H9 (cell line): ENCODE data around the gene JARID2. TPM values are rescaled to one million over a fixed set of nuclear protein-coding genes. Genes with fewer than 3 reads are reported as not detected.

Source experiments
- DNase-seq: peaks from one replicate; pipeline ENCODE4 v3.0.0-alpha.2; 2017
- H2AFZ ChIP-seq: one replicate; pipeline ENCODE4 v1.6.1; 2013; ENCODE audit warnings: mild to moderate bottlenecking, low read length, control low read depth, moderate library complexity
- H2AK5ac ChIP-seq: 2 replicates; pipeline ENCODE4 v1.6.1; 2013; ENCODE audit warnings: low read length, control low read depth, mixed read lengths; ENCODE audit not compliant: insufficient read length
- H2BK120ac ChIP-seq: one replicate; pipeline ENCODE4 v1.6.1; 2013; ENCODE audit warnings: low read depth, mild to moderate bottlenecking, low read length, control low read depth, inconsistent platforms; ENCODE audit not compliant: poor library complexity, severe bottlenecking
- H2BK12ac ChIP-seq: 2 replicates; pipeline ENCODE4 v1.6.1; 2013; ENCODE audit warnings: low read length, control low read depth, mixed read lengths, low read depth; ENCODE audit not compliant: insufficient read length
- H2BK15ac ChIP-seq: 2 replicates; pipeline ENCODE4 v1.6.1; 2013; ENCODE audit warnings: low read depth, low read length, control low read depth
- H2BK20ac ChIP-seq: one replicate; pipeline ENCODE4 v1.6.1; 2013; ENCODE audit warnings: low read depth, mild to moderate bottlenecking, low read length, control low read depth, inconsistent platforms; ENCODE audit not compliant: poor library complexity, severe bottlenecking
- H2BK5ac ChIP-seq: 2 replicates; pipeline ENCODE4 v1.6.1; 2013; ENCODE audit warnings: low read length, control low read depth, mixed read lengths; ENCODE audit not compliant: insufficient read length
- H3K14ac ChIP-seq: 2 replicates; pipeline ENCODE4 v1.6.1; 2013; ENCODE audit warnings: low read length, control low read depth; ENCODE audit not compliant: insufficient read depth
- H3K18ac ChIP-seq: 2 replicates; pipeline ENCODE4 v1.6.1; 2013; ENCODE audit warnings: low read depth, mild to moderate bottlenecking, mixed read lengths, low read length, control low read depth; ENCODE audit not compliant: insufficient read length
- H3K23ac ChIP-seq: 2 replicates; pipeline ENCODE4 v1.6.1; 2013; ENCODE audit warnings: low read length, control low read depth, mixed read lengths, low read depth; ENCODE audit not compliant: insufficient read length
- H3K23me2 ChIP-seq: 2 replicates; pipeline ENCODE4 v1.6.1; 2013; ENCODE audit warnings: low read depth, mild to moderate bottlenecking, mixed read lengths, low read length, control low read depth; ENCODE audit not compliant: insufficient read length, poor library complexity, severe bottlenecking
- H3K27ac ChIP-seq: 2 replicates; pipeline ENCODE4 v1.5.1; 2013; ENCODE audit warnings: low read length, control low read depth, mixed read lengths, low read depth; ENCODE audit not compliant: insufficient read length
- H3K27me3 ChIP-seq: 2 replicates; pipeline ENCODE4 v1.6.1; 2013; ENCODE audit warnings: low read length, control low read depth, inconsistent platforms; ENCODE audit not compliant: insufficient read depth
- H3K4ac ChIP-seq: 2 replicates; pipeline ENCODE4 v1.6.1; 2013; ENCODE audit warnings: low read depth, mild to moderate bottlenecking, control low read depth, inconsistent platforms, low read length, moderate library complexity
- H3K4me1 ChIP-seq: 2 replicates; pipeline ENCODE4 v1.6.1; 2013; ENCODE audit warnings: low read length, control low read depth, inconsistent platforms; ENCODE audit not compliant: insufficient read depth
- H3K4me2 ChIP-seq: 2 replicates; pipeline ENCODE4 v1.6.1; 2013; ENCODE audit warnings: low read length, control low read depth, mixed read lengths; ENCODE audit not compliant: insufficient read length, insufficient read depth
- H3K56ac ChIP-seq: 2 replicates; pipeline ENCODE4 v1.6.1; 2013; ENCODE audit warnings: low read depth, mild to moderate bottlenecking, mixed read lengths, low read length, control low read depth; ENCODE audit not compliant: insufficient read length
- H3K79me1 ChIP-seq: 2 replicates; pipeline ENCODE4 v1.6.1; 2013; ENCODE audit warnings: low read depth, mild to moderate bottlenecking, moderate library complexity, low read length, control low read depth, inconsistent platforms; ENCODE audit not compliant: insufficient read depth, poor library complexity, severe bottlenecking
- H3K79me2 ChIP-seq: 2 replicates; pipeline ENCODE4 v1.6.1; 2013; ENCODE audit warnings: low read length, control low read depth, inconsistent platforms; ENCODE audit not compliant: insufficient read depth
- H3K9ac ChIP-seq: 2 replicates; pipeline ENCODE4 v1.6.1; 2013; ENCODE audit warnings: low read length, control low read depth, mixed read lengths; ENCODE audit not compliant: insufficient read length; ENCODE audit errors: extremely low read depth
- H3K9me3 ChIP-seq: one replicate; pipeline ENCODE4 v1.6.1; 2013; ENCODE audit warnings: low read depth, low read length, inconsistent platforms; ENCODE audit not compliant: control insufficient read depth
- H3T11ph ChIP-seq: one replicate; pipeline ENCODE4 v1.6.1; 2013; ENCODE audit warnings: mild to moderate bottlenecking, low read length, control low read depth, inconsistent platforms
- H4K20me1 ChIP-seq: one replicate; pipeline ENCODE4 v1.6.1; 2013; ENCODE audit not compliant: control insufficient read depth, insufficient read length, insufficient read depth
- H4K5ac ChIP-seq: 2 replicates; pipeline ENCODE4 v1.6.1; 2013; ENCODE audit warnings: low read depth, mild to moderate bottlenecking, mixed read lengths, low read length, control low read depth; ENCODE audit not compliant: insufficient read length
- H4K8ac ChIP-seq: replicated peaks from 2 replicates; pipeline ENCODE4 v1.6.1; 2013; ENCODE audit warnings: low read length, control low read depth, mixed read lengths, low read depth; ENCODE audit not compliant: insufficient read length
- H4K91ac ChIP-seq: 2 replicates; pipeline ENCODE4 v1.6.1; 2013; ENCODE audit warnings: low read depth, mild to moderate bottlenecking, moderate library complexity, mixed read lengths, low read length, control low read depth; ENCODE audit not compliant: insufficient read length
- H3K27ac Mint-ChIP-seq, 3 experiments: 2 replicates in 2 of 3; 3 replicates in 1 of 3; pipeline ENCODE4 v1.8.0; 2020 to 2021; ENCODE audit warnings: mixed read lengths in 3 of 3, mild to moderate bottlenecking in 1 of 3, moderate library complexity in 1 of 3
- H3K27me3 Mint-ChIP-seq: 2 replicates; pipeline ENCODE4 v1.8.0; 2021; ENCODE audit warnings: low read depth, mild to moderate bottlenecking, moderate library complexity, mixed read lengths
- H3K36me3 Mint-ChIP-seq, 3 experiments: 2 replicates in 2 of 3; 3 replicates in 1 of 3; pipeline ENCODE4 v1.8.0; 2020 to 2021; ENCODE audit warnings: low read depth in 3 of 3, mixed read lengths in 3 of 3; ENCODE audit not compliant: insufficient read depth in 1 of 3
- H3K4me1 Mint-ChIP-seq, 2 experiments: 2 replicates each; pipeline ENCODE4 v1.8.0; 2020; ENCODE audit warnings: mixed read lengths in 2 of 2
- H3K4me3 Mint-ChIP-seq, 2 experiments: 2 replicates in 1 of 2; 3 replicates in 1 of 2; pipeline ENCODE4 v1.8.0; 2020 to 2021; ENCODE audit warnings: mild to moderate bottlenecking in 2 of 2, mixed read lengths in 2 of 2, moderate library complexity in 1 of 2
- H3K9me3 Mint-ChIP-seq, 2 experiments: 2 replicates in 1 of 2; 3 replicates in 1 of 2; pipeline ENCODE4 v1.8.0; 2020; ENCODE audit warnings: mild to moderate bottlenecking in 2 of 2, mixed read lengths in 2 of 2, moderate library complexity in 1 of 2
- WGBS: extraction: QIAGEN DNeasy Blood & Tissue Kit; methylation state at CpG from one replicate; pipeline ENCODE4 v1.1.7; 2013; ENCODE audit warnings: missing lambda C conversion rate, low lambda C conversion rate, mixed read lengths; ENCODE audit not compliant: insufficient read length; ENCODE audit errors: extremely low coverage; 5-methylcytosine and 5-hydroxymethylcytosine counted together
- total RNA-seq: library from RNA; stranded (reverse); gene quantifications from 2 replicates; pipeline ENCODE4 v1.2.1, GENCODE V29; 2021
- TF ChIP-seq, protein P1 (sequence below): fragments of 200-600 bp; sonication (generic); conservative IDR thresholded peaks from 3 replicates; pipeline ENCODE4 v1.8.0; 2021; ENCODE audit warnings: antibody characterized with exemption, mild to moderate bottlenecking

The JARID2 gene
- total RNA-seq, 1 experiment from 2014 or later = 174 TPM

DNA sequence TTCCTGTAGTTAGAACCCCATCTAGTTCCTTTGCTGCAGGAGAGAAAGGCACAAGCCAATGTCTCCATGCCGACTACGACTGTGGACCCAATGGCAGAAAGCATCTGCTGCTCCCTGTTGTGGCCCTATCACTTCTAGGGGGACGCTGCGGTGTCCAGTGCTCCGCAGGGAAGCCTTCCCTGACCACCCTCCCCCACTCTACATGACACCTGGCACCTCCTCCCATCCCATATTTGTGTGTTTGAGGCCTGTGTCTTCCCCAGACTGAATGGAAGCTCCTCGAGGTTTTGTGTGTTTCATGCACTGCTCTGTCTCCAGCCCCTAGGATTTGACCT is 257.4 kb downstream of the JARID2 start:
- Histone ChIP-seq H3K79me1 (peaks cover 8% of the 10 kb centered on the region), H3T11ph (no peak overlapping the region), H3K23me2 (no peaks in the 10 kb centered on the region), H4K20me1 (peaks cover 3% of the 10 kb centered on the region), H4K5ac (no peak overlapping the region), H2BK15ac (no peak overlapping the region), H4K8ac (no peak overlapping the region), H3K79me2 (peaks cover 24% of the 10 kb centered on the region; the same call in 1 of the 2 replicates), H4K91ac (no peak overlapping the region), H3K4me2 (no peak overlapping the region), H3K27me3 (no peaks in the 10 kb centered on the region), H3K9me3 (no peaks in the 10 kb centered on the region), H3K23ac (no peak overlapping the region), H3K56ac (no peak overlapping the region), H3K9ac (no peak overlapping the region), H3K14ac (no peak overlapping the region), H3K18ac (no peak overlapping the region), H3K27ac (no peak overlapping the region), H3K4ac (no peak overlapping the region), H2BK5ac (no peak overlapping the region), H2AFZ (no peak overlapping the region), H2AK5ac (no peak overlapping the region), H2BK120ac (no peak overlapping the region), H2BK12ac (no peak overlapping the region), H2BK20ac (no peak overlapping the region), H3K4me1 (no peaks in the 10 kb centered on the region; the same call in 1 of the 2 replicates)
- WGBS = no CpG with 5 or more reads among the region's 6 CpGs
- Mint-ChIP-seq H3K4me1 (peaks cover 27 to 34% of the 10 kb centered on the region in 2 experiments), H3K36me3 (peaks cover 81 to 98% (median 97%) of the 10 kb centered on the region in 3 experiments), H3K27ac (peak overlapping the region; percentile 72 to 94 (median 74); a peak in 4 of 7 replicates), H3K9me3 (no peaks in the 10 kb centered on the region), H3K27me3 (peaks cover 1% of the 10 kb centered on the region; the same call in 1 of the 2 replicates), H3K4me3 (no peak overlapping the region)
- TF ChIP-seq, protein P1, sequence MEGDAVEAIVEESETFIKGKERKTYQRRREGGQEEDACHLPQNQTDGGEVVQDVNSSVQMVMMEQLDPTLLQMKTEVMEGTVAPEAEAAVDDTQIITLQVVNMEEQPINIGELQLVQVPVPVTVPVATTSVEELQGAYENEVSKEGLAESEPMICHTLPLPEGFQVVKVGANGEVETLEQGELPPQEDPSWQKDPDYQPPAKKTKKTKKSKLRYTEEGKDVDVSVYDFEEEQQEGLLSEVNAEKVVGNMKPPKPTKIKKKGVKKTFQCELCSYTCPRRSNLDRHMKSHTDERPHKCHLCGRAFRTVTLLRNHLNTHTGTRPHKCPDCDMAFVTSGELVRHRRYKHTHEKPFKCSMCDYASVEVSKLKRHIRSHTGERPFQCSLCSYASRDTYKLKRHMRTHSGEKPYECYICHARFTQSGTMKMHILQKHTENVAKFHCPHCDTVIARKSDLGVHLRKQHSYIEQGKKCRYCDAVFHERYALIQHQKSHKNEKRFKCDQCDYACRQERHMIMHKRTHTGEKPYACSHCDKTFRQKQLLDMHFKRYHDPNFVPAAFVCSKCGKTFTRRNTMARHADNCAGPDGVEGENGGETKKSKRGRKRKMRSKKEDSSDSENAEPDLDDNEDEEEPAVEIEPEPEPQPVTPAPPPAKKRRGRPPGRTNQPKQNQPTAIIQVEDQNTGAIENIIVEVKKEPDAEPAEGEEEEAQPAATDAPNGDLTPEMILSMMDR = no peak
- DNase-seq = no peak
